Endothelial cell (in vitro differentiated cells): ENCODE results near the gene ITGB1. TPM values are rescaled to one million over a fixed set of nuclear protein-coding genes. Genes with fewer than 3 reads are reported as not detected.

Source experiments
- DNase-seq: peaks from one replicate; pipeline ENCODE4 v3.0.0; 2021; ENCODE audit warnings: low spot score
- H3K27ac Mint-ChIP-seq: one replicate; pipeline ENCODE4 v1.8.0; 2021; ENCODE audit warnings: mixed read lengths, inconsistent platforms; ENCODE audit not compliant: unreplicated experiment
- H3K27me3 Mint-ChIP-seq: one replicate; pipeline ENCODE4 v1.8.0; 2021; ENCODE audit warnings: mild to moderate bottlenecking, moderate library complexity, mixed read lengths, inconsistent platforms; ENCODE audit not compliant: unreplicated experiment
- H3K36me3 Mint-ChIP-seq: one replicate; pipeline ENCODE4 v1.8.0; 2021; ENCODE audit warnings: mild to moderate bottlenecking, low read depth, mixed read lengths, inconsistent platforms; ENCODE audit not compliant: unreplicated experiment
- H3K4me1 Mint-ChIP-seq: one replicate; pipeline ENCODE4 v1.8.0; 2021; ENCODE audit warnings: mild to moderate bottlenecking, mixed read lengths, inconsistent platforms; ENCODE audit not compliant: unreplicated experiment
- H3K4me3 Mint-ChIP-seq: one replicate; pipeline ENCODE4 v1.8.0; 2021; ENCODE audit warnings: mild to moderate bottlenecking, mixed read lengths, inconsistent platforms; ENCODE audit not compliant: unreplicated experiment
- H3K9me3 Mint-ChIP-seq: one replicate; pipeline ENCODE4 v1.8.0; 2021; ENCODE audit warnings: mixed read lengths, inconsistent platforms; ENCODE audit not compliant: unreplicated experiment
- CTCF ChIP-seq: fragments of 200-600 bp; sonication (generic); IDR thresholded peaks from one replicate; pipeline ENCODE4 v1.5.0; 2021; ENCODE audit warnings: antibody characterized with exemption; ENCODE audit not compliant: unreplicated experiment
- total RNA-seq: library from RNA; stranded (reverse); fragmentation: NEBNext Ultra II Directional; extraction: Animal tissue kit (Norgen Biotek cat#: 25700); gene quantifications from one replicate; pipeline ENCODE4 v1.2.1, GENCODE V29; 2021; ENCODE audit not compliant: unreplicated experiment

Gene ITGB1
- total RNA-seq, 1 donor from 2014 or later, result 504 TPM

- no peak for TF ChIP-seq CTCF
- peaks cover 43% of the 10 kb centered on the region for H3K4me1 Mint-ChIP-seq
Observed at GRCh38 chr10:32982911-32983909, 25.2 kb upstream of the ITGB1 start.

GRCh38 chr10:32982293-32982709 lies 24.3 kb upstream of the ITGB1 start:
- no peak overlapping the region for H3K4me3 Mint-ChIP-seq
- peaks cover 43% of the 10 kb centered on the region for H3K4me1 Mint-ChIP-seq
- peaks cover 2% of the 10 kb centered on the region for H3K27me3 Mint-ChIP-seq
- H3K36me3 Mint-ChIP-seq, result no peaks in the 10 kb centered on the region
- H3K9me3 Mint-ChIP-seq, result no peaks in the 10 kb centered on the region
- no peak for DNase-seq
- peak overlapping the region; percentile 97 for H3K27ac Mint-ChIP-seq
- TF ChIP-seq CTCF, result no peak

More at GRCh38 chr10:32982911-32983909, 25.2 kb upstream of the ITGB1 start:
- Mint-ChIP-seq H3K27ac (peak overlapping the region; percentile 97), H3K9me3 (no peaks in the 10 kb centered on the region), H3K36me3 (no peaks in the 10 kb centered on the region), H3K27me3 (peaks cover 1% of the 10 kb centered on the region), H3K4me3 (no peak overlapping the region)
- DNase-seq, result no peak

GRCh38 chr10:32981760-32982159 lies 23.7 kb upstream of the ITGB1 start:
- Mint-ChIP-seq H3K36me3 (no peaks in the 10 kb centered on the region), H3K4me1 (peaks cover 43% of the 10 kb centered on the region)

GRCh38 chr10:32980558-32981468 lies 22.8 kb upstream of the ITGB1 start:
- peak; percentile 68 for DNase-seq
- Mint-ChIP-seq H3K9me3 (no peaks in the 10 kb centered on the region), H3K27ac (peak overlapping the region; percentile 97), H3K4me1 (peaks cover 38% of the 10 kb centered on the region), H3K36me3 (no peaks in the 10 kb centered on the region), H3K27me3 (peaks cover 2% of the 10 kb centered on the region), H3K4me3 (peak overlapping the region; percentile 85)
- no peak for TF ChIP-seq CTCF

More at GRCh38 chr10:32981760-32982159, 23.7 kb upstream of the ITGB1 start:
- Mint-ChIP-seq H3K4me3 (no peak overlapping the region), H3K27ac (peak overlapping the region; percentile 97), H3K27me3 (peaks cover 2% of the 10 kb centered on the region), H3K9me3 (no peaks in the 10 kb centered on the region)
- TF ChIP-seq CTCF, result no peak
- no peak for DNase-seq
